Measurements from ENCODE around the gene COLQ. TPM values are rescaled to one million over a fixed set of nuclear protein-coding genes. Genes with fewer than 3 reads are reported as not detected.

COLQ gene
- total RNA-seq (2021; ENCODE audit: unreplicated experiment), result 1.9 TPM
- polyA plus RNA-seq (2012), result 1.2 TPM in 2 replicates
- percentile 50 among the genes with signal in this experiment for Bru-seq, nascent RNA
- percentile 45 among the genes with signal in this experiment for BruChase-seq, experiment 1, labeled RNA remaining after a 6-hour chase
- BruChase-seq, experiment 2, labeled RNA remaining after a 2-hour chase, result percentile 60 among the genes with signal in this experiment
- long read RNA-seq, partial matches to known transcripts, result 2 of 6 reads
- long read RNA-seq, other reads (novel, unspliced or antisense), result 4 of 6 reads

- Histone ChIP-seq H2AFZ (ENCODE audit: low read depth, low read length, poor library complexity, severe bottlenecking) (no peak within 1 kb of the TSS), H3K9me2 (ENCODE audit: insufficient read depth) (no peaks in the 10 kb centered on the region), H3K4me2 (ENCODE audit: low read length) (no peak within 1 kb of the TSS), H3K4me1 (ENCODE audit: control insufficient read depth in 1 of 2, insufficient read depth in 2 of 2, low read length in 2 of 2) (no peaks in the 10 kb centered on the region), H3K27ac (ENCODE audit: low read depth, low read length) (no peak within 1 kb of the TSS), H3K36me3 (ENCODE audit: control insufficient read depth in 1 of 2, insufficient read depth in 2 of 2, low read length in 2 of 2) (no peaks in the 10 kb centered on the region), H3K79me2 (ENCODE audit: insufficient read depth, low read length) (no peaks in the 10 kb centered on the region), H4K20me1 (ENCODE audit: insufficient read depth) (no peaks in the 10 kb centered on the region), H3K4me3 (replicated peaks in 1 of 2; ENCODE audit: low read depth in 1 of 2, low read length in 2 of 2) (no peak within 1 kb of the TSS), H3K27me3 (ENCODE audit: insufficient read depth, low read length) (no peaks in the 10 kb centered on the region), H3K9ac (ENCODE audit: low read length) (no peak within 1 kb of the TSS), H3K9me3 (ENCODE audit: control insufficient read depth in 1 of 2, insufficient read depth in 1 of 2, low read depth in 1 of 2, low read length in 2 of 2) (no peaks in the 10 kb centered on the region)
- no TSS peak for BruUV-seq (replicated peaks)
- RAD21 ChIA-PET (ENCODE audit: low non-redundant PET in 1 of 2, low total read pairs in 2 of 2, uncharacterized antibody in 2 of 2, unreplicated experiment in 2 of 2), result no interaction called here
- no peak for TF ChIP-seq EZH2 (IDR thresholded peaks at IDR 0.05)
- TF ChIP-seq, protein P1, sequence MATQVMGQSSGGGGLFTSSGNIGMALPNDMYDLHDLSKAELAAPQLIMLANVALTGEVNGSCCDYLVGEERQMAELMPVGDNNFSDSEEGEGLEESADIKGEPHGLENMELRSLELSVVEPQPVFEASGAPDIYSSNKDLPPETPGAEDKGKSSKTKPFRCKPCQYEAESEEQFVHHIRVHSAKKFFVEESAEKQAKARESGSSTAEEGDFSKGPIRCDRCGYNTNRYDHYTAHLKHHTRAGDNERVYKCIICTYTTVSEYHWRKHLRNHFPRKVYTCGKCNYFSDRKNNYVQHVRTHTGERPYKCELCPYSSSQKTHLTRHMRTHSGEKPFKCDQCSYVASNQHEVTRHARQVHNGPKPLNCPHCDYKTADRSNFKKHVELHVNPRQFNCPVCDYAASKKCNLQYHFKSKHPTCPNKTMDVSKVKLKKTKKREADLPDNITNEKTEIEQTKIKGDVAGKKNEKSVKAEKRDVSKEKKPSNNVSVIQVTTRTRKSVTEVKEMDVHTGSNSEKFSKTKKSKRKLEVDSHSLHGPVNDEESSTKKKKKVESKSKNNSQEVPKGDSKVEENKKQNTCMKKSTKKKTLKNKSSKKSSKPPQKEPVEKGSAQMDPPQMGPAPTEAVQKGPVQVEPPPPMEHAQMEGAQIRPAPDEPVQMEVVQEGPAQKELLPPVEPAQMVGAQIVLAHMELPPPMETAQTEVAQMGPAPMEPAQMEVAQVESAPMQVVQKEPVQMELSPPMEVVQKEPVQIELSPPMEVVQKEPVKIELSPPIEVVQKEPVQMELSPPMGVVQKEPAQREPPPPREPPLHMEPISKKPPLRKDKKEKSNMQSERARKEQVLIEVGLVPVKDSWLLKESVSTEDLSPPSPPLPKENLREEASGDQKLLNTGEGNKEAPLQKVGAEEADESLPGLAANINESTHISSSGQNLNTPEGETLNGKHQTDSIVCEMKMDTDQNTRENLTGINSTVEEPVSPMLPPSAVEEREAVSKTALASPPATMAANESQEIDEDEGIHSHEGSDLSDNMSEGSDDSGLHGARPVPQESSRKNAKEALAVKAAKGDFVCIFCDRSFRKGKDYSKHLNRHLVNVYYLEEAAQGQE (IDR thresholded peaks at IDR 0.05; ENCODE audit: low read depth), result no peak
- no peak for TF ChIP-seq POLR2A (IDR thresholded peaks at IDR 0.05; ENCODE audit: borderline replicate concordance, extremely low read depth, insufficient read depth, insufficient read length)
- no peak for TF ChIP-seq TCF7L2 (IDR thresholded peaks at IDR 0.05; ENCODE audit: borderline replicate concordance, extremely low read depth, insufficient read depth, insufficient read length)
- no peak for TF ChIP-seq RAD21 (IDR thresholded peaks at IDR 0.05; ENCODE audit: low read depth)
- TF ChIP-seq POLR2AphosphoS5 (IDR thresholded peaks at IDR 0.05; ENCODE audit: low read depth, low read length), result no peak
- no peak for TF ChIP-seq SP1 (IDR thresholded peaks at IDR 0.05; ENCODE audit: low read depth)
- no peak for TF ChIP-seq YY1 (IDR thresholded peaks at IDR 0.05; ENCODE audit: extremely low read depth, insufficient replicate concordance, low read depth, low read length)
- no peak for TF ChIP-seq CBX3 (IDR thresholded peaks at IDR 0.05; ENCODE audit: low read depth)
- TF ChIP-seq, protein P2, sequence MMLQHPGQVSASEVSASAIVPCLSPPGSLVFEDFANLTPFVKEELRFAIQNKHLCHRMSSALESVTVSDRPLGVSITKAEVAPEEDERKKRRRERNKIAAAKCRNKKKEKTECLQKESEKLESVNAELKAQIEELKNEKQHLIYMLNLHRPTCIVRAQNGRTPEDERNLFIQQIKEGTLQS (IDR thresholded peaks at IDR 0.05), result no peak
- no peak for TF ChIP-seq ZFX (IDR thresholded peaks at IDR 0.05)
- TF ChIP-seq CTCF (IDR thresholded peaks at IDR 0.05 in 2 of 3, conservative IDR thresholded peaks at IDR 0.05 in 1 of 3; ENCODE audit: borderline replicate concordance in 1 of 3, insufficient read depth in 1 of 3, low read depth in 2 of 3, low read length in 2 of 3), result no peak
- TF ChIP-seq, protein P3, sequence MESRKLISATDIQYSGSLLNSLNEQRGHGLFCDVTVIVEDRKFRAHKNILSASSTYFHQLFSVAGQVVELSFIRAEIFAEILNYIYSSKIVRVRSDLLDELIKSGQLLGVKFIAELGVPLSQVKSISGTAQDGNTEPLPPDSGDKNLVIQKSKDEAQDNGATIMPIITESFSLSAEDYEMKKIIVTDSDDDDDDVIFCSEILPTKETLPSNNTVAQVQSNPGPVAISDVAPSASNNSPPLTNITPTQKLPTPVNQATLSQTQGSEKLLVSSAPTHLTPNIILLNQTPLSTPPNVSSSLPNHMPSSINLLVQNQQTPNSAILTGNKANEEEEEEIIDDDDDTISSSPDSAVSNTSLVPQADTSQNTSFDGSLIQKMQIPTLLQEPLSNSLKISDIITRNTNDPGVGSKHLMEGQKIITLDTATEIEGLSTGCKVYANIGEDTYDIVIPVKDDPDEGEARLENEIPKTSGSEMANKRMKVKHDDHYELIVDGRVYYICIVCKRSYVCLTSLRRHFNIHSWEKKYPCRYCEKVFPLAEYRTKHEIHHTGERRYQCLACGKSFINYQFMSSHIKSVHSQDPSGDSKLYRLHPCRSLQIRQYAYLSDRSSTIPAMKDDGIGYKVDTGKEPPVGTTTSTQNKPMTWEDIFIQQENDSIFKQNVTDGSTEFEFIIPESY (IDR thresholded peaks at IDR 0.05; ENCODE audit: extremely low read depth, insufficient replicate concordance, low read length), result no peak
- no peak for TF ChIP-seq SRF (IDR thresholded peaks at IDR 0.05; ENCODE audit: low read depth)
- no peak for TF ChIP-seq ELF1 (IDR thresholded peaks at IDR 0.05; ENCODE audit: borderline replicate concordance, low read depth)
- TF ChIP-seq SIN3A (IDR thresholded peaks at IDR 0.05; ENCODE audit: low read depth), result no peak
- TF ChIP-seq JUND (IDR thresholded peaks at IDR 0.05), result no peak
- TF ChIP-seq, protein P4, sequence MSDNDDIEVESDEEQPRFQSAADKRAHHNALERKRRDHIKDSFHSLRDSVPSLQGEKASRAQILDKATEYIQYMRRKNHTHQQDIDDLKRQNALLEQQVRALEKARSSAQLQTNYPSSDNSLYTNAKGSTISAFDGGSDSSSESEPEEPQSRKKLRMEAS (IDR thresholded peaks at IDR 0.05), result no peak
- no peak for TF ChIP-seq CEBPB (IDR thresholded peaks at IDR 0.05; ENCODE audit: low read depth)
- intact Hi-C loops (cut with micrococcal nuclease), result no loop called here
- DNase-seq (ENCODE audit: low read depth, low spot score), result no peak
- POLR2A ChIA-PET, result no interaction called here
- CTCF ChIA-PET, result no interaction called here
- no peak for ATAC-seq
These were observed at the start of gene COLQ for GRCh38 chr3:15521573-15521965. Gene COLQ, minus strand, starts transcription at chr3:15521706. Its CDS starts 81 bp downstream, at chr3:15521625.
